Measurements from ENCODE around the gene GARIN5B.

The GARIN5B gene

DNA sequence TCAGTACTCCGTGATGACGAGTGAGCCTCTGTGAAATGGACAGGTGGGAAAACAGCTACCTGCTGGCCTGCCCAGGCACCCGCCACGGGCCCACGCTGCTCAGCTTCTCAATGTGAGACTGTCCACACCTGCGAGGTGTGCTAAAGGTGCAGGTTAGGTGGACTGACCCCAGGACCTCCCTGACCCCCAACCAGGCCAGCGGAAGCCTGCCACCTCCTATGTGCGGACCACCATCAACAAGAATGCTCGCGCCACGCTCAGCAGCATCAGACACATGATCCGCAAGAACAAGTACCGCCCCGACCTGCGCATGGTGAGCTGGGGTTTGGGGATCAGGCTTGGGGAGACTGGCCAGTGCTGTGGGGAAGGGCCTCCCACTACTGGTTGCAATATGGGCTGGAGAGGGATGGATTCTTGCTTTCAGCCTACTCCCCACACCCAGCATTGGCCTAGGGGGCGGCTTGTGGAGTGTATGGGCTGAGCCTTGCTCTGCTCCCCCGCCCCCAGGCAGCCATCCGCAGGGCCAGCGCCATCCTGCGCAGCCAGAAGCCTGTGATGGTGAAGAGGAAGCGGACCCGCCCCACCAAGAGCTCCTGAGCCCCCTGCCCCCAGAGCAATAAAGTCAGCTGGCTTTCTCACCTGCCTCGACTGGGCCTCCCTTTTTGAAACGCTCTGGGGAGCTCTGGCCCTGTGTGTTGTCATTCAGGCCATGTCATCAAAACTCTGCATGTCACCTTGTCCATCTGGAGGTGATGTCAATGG, 24.9 kb upstream of the GARIN5B start:
- no peak for DNase-seq

DNA sequence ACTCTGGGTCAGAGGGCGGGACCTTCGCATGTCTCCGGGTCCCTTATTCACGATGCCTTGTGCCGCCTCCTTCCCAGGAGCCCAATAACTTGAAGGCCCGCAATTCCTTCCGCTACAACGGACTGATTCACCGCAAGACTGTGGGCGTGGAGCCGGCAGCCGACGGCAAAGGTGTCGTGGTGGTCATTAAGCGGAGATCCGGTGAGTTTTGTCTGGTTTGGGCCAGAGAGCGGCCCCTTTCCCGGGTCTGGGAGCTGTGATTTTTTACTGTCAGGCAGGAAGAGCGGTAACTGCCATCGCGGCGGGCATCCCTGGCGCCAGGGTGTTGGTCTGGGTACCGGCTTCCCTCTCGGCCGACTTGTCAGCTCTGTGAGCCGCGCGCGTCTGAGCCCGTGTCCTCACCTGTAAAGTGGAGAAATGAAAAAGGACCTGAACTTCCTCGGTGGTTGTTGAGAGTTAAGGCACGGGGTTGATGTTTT, 23.5 kb upstream of the GARIN5B start:
- no peak for DNase-seq

DNA sequence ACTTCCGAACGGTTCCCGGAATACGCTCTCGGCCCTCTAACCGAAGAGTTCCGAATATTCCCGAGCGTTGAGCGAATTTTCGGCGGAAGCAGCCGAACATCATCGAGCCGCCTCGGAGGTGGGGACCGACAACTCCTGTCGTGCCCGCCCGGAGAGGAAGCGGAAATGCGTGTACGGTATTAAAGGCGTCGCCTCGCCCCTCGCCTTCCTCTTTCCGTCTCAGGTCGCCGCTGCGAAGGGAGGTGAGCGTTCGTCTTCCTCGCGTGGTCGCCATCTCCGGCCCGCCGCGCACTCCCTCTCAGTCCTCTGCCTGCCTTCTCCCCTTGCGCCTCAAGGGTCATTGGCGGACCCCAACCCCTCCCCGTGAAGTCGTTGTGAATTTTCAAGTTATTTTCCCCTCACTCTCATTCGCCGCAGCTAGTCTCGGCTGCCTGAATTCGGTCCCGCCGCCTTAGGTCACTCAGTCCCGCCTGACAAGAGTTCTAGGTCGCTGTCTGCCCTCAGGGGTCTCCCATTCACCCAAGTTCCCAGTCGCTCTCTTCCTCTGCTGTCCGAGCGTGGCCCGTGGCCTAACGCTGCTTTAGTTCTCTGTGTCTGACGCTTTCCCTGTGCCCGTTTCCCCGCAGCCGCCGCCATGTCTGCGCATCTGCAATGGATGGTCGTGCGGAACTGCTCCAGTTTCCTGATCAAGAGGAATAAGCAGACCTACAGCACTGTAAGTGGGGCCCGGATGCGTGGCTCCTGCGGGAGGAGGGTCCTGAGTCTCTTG, 22.8 kb upstream of the GARIN5B start, which contains the start of gene RPL28:
Gene RPL28, plus strand, starts transcription at position 209 of the 769 bp plus-strand sequence. Its CDS starts 426 bp downstream, at position 635.
- peak; percentile 89 to 92 for DNase-seq

DNA sequence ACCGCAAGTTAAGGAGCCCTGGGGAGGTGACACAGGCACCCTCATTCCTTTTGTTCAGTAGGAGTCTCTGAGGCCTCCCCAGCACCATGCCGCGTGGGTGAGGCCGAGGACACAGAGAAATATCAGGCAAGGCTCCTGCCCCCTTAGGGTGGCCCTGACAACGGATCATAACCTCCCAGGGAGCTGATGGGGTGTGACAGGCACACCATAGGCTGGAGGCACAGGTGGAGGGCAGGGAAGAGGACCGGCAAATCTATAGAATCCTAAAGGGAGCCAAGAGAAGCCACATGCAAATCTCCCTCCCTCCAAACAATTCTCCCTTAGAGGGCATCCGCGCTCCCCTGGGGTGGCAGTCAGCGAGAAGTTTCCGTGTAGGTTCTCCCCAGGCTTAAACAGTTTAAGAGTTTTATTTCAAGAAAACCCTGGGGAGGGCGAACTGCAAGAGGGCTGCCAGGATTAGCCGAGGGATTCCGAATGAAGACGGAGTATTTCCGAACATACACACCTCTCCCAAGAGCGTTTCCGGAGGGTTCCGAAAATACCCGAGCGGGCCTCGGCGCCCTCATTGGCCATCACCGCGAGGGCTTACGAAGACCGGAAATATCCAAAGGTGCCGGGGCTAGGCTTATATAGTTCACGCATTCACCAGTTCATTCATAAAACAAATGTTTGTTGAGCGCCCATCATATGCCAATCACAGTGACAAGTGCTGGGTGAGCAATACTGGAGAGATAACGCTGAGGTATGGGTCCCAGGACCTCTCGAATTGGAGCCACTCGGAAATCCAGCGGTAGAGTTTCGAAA, 22.1 kb upstream of the GARIN5B start:
- DNase-seq, result peak; percentile 64 to 90

DNA sequence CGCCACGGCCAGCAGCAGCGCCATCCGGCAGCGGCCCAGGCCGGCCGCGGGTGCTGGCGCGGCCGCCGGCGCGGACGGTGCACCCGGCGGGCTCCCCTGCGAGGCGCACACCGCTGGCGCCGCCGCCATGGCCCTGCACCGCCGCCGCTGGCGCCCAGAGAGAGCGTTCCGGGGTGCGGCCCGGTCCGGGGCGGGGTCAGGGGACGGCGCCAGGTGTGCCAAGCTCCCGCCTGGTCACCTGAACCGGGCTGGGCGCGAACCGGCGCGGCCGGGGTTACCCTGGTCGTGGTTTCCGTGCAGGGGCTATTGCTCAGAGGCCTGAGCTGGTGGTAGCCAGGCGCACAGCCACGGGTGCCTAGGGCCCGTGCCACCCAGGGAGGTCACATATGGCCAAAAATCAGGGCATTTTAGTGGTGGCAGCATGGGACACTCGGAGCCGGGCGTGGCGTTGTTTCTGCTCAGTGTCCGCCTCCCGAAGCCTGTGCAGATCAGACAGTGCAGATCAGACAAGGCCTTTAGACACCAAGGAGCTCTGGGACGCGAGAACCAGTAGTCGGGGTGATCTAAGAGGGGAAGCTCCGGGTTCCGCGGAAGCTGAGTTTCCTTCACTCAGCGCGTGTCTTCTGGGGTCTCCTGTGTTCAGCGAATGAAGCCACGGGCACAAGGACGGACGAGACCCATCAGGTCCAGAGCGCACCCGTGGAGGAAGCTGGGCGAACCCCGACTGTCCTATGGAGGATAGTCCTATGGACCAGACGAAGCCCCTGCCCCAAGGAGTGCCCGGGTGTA, 21.3 kb upstream of the GARIN5B start, which contains the start of gene TMEM238:
Gene TMEM238, minus strand, starts transcription at position 162 of the 789 bp plus-strand sequence. Its CDS starts 33 bp downstream, at position 129.
- no peak for DNase-seq

DNA sequence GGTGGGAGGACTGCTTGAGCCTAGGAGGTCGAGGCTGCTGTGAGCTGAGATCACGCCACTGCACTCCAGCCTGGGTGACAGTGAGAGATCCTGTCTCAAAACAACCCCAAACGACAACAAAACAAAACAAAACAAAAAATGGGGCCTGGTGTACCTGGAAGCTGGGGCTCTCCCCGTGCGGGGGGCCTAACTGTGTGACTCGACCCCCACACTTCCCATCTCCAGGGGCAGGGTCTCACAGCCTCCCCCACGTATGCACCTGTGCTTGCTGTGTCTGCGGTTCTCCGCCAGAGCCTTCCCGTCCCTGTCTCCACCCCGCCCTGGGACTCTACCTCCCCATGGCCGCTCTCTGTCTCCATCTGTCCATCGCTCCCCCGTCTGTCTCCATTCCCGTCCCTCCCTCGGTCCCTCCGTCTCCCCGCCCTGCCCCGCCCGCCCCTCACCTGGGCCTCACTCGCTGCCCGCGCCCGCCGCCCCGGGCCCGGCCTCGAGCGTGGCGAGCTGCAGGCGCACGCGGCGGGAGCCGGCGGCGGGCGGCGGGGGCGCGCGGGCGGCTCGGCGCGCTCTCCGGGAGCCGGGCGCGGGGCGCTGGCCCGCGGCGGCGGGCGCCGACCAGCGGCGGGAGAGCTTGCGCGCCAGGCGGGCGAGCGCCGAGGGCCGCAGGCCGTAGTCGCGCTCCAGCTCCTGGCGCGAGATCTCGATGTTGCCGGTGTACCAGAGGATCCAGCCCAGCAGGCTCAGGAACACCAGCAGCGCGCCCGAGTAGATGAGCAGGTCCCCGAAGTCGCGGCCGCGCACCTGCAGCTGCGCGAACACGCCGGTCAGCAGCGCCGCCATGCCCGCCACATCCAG, 20.4 kb upstream of the GARIN5B start:
- peak in 1 of 2 experiments; percentile 20 for DNase-seq

DNA sequence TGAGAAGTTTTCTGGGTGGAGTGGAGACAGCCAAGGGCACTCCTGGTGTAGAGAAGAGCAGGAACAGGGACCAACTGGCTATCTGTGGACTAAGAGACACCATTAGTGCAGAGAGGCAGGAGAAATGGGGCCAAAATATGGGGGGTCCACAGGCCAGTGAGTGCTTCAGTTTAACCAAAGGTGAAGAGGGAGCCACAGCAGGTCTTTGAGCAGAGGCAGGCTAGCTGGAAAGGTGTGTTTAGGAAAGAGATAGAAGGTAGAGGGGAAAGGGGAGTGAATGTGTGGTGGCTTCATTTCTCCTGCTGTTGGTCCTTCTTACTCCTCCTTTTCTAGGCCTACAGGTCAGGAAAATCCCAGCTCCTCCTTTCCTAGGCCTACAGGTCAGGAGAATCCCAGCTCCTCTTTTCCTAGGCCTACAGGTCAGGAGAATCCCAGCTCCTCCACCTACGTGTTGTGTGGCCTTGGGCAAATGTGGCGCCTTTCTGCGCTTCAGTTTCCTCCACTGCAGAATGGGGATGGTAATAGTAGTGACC, 19.5 kb upstream of the GARIN5B start:
- no peak for DNase-seq

DNA sequence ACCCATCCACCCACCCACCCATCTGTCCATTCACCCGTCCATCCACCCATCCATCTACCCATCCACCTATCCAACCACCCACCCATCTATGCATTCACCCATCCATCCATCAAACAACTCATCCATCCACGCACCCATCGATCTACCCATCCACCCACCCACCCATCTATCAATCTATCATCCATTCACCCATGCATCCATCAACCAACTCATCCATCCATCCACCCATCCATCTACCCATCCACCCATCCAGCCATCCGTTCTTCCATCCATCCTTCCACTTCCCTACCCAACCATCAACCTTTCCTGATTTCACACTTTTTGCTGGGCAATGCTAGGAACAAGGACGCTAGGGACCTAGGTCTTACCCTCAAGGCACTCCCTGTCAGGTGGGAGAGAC, 19.0 kb upstream of the GARIN5B start:
- no peak for DNase-seq

DNA sequence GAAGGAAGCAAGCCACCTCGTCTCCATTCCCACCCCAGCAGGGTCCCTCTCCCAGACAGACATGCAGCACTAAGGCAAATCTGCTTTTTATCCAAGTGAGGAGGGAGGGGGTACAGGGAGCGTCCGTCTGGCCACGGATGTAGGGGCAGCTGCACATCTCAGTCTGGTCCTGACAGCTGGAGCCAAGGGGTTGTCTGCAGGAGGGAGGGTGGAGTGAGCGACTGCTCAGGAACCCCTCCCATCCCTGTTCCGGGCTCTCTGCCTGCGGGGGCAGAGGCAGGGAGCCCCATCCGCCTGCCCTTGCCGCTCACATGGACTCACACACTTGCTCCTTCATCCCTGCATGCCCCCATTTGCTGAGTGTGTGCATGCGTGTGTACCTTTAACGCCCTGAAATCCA, 16.1 kb upstream of the GARIN5B start:
- no peak for DNase-seq

DNA sequence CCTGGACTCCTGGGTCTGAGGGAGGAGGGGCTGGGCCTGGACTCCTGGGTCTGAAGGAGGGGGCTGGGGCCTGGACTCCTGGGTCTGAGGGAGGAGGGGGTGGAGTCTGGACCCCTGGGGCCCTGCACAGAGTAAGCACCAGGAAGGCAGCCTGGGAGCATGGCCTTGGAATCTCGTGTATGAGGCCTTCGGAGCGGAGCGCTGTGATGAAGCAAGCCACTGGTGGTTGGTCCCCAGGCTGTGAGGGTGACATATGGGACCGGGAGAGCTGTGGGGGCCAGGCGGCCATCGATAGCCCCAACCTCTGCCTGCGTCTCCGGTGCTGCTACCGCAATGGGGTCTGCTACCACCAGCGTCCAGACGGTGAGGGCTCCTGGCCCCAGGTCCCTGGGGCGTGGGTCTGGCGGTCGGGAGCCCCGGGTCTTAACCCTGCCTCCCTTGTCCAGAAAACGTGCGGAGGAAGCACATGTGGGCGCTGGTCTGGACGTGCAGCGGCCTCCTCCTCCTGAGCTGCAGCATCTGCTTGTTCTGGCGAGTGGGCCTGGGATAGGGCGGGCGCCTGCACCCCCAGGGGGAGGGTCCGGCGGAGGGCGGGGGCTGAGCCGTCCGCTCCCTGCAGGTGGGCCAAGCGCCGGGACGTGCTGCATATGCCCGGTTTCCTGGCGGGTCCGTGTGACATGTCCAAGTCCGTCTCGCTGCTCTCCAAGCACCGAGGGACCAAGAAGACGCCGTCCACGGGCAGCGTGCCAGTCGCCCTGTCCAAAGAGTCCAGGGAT, 14.5 kb upstream of the GARIN5B start:
- no peak for DNase-seq

DNA sequence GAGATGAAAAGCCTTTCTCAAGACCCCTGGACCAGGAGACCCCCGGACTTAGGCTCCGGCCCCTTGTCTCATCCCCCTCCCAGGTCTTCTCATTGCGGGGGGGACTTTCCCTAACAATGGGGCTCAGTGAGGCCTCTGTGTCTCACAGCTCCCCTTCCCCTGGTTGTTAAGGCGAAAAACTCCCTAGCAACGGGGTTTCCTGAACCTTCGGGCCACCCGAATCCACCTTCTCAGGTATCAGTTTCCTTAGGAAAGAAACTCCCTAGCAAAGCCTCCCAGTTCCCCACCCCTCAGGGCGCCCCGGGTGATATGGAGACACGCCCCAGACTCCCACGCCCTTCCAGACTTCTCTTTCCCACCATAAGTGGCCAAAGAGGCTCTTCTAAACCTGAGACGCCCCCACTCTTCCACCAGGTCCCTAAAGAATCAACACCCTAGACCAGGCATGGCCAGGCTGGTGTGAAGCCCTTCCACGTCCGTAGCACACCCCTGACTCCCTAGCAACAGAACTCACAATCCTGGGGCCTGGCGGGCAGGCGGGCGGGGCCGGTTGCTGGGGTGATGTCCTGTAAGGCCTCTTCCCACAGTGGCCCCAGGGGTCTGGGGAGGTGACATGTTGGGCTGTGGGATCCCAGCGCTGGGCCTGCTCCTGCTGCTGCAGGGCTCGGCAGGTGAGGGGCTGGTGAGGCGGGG, 13.3 kb upstream of the GARIN5B start, which contains the start of gene TMEM190:
Gene TMEM190, plus strand, starts transcription at position 586 of the 693 bp plus-strand sequence. Its CDS starts 28 bp downstream, at position 614.
- no peak for DNase-seq

DNA sequence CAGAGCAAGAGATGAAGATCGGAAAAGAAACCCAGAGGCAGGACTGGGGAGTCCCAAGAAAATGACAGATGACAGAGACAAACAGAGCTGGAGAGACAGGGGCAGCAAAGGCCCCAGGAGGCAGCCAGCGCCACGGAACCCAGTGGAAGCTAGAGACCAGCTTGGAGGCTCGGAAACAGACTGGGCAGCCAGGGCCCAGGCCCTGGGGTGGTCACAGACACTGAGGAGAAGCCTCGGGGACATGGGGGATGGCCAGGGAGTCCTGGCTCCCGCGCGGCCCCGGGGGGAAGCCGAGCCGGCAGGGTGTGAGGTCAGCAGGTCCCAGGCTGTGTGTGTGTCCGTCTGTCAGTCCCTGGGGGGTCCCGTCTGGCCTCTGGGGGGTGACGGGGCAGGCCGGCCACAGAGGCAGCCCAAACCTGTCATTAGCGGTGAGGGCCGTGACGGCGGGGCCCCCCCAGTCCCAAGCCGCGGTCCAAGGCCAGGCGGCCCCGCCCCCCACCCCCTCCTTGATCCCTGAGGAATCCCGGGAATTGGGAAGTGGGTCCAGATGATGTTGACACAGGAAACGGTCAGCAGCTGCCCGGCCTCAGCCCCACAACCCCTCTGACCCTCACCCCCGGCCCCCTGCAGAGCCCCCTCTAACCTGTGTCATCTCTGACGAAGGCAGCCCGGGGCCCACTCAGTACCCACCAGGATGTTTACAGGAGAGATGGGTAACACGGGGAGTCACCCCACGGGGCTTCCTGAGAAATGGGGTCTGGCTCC, 11.1 kb upstream of the GARIN5B start:
- no peak for DNase-seq

DNA sequence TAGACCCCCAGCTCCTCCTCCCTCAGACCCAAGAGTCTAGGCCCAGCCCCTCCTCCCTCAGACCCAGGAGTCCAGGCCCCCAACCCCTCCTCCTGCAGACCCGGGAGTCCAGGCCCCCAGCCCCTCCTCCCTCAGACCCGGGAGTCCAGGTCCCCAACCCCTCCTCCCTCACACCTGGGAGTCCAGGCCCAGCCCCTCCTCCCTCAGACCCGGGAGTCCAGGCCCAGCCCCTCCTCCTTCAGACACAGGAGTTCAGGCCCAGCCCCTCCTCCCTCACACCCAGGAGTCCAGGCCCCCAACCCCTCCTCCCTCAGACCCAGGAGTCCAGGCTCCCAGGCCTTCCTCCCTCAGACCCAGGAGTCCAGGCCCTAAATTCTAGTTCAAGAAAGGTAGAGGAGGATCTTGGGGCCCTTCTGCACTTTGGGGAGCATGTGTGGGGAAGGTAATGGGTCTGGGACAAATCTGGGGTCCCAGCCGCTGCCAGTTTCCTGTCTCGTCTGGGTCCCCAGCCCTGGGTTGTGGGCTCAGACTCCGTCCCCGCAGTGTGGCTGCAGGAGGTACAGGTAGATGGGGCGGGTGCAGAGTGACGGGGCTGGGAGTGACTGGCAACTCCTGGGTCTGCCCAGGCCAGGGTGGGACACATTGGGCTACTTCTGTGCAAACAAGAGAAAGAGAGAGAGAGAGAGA, 10.4 kb upstream of the GARIN5B start:
- no peak for DNase-seq

DNA sequence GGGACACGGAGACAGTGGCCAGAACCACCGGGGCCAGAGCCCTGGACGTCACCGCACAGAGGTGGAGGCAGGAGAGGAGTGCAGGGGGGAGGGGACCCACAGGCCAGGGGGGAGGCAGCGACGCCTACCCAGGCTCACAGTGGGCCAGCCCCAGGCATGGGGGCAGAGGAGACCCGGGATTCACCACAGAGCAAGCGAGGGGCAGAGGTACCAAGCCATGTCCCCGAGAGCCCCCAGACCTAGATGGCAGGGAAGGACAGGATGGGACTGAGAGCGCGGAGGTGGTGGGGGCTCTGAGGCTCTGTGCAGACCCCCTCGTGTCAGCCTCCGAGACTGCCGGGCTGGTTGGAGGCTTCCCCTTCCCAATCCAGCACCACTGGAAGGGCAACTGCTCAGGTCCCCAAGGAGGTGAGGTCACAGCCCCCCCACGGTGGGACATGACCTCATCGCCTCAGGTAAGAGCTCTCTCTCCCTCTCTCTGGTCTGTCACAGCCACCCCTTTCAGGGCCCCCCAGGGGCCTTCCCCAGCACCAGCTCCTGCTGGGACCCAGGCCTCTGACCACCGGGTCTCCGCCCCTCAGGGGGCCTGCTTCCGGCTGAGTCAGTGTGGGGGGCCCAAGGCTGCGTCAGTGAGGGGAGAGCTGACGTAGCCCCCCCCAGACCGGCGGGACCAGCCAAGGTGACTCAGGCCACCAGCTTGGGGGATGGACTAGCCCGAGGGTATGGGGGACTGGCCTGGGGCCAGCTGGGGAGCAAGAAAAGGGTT, 9.4 kb upstream of the GARIN5B start:
- no peak for DNase-seq

DNA sequence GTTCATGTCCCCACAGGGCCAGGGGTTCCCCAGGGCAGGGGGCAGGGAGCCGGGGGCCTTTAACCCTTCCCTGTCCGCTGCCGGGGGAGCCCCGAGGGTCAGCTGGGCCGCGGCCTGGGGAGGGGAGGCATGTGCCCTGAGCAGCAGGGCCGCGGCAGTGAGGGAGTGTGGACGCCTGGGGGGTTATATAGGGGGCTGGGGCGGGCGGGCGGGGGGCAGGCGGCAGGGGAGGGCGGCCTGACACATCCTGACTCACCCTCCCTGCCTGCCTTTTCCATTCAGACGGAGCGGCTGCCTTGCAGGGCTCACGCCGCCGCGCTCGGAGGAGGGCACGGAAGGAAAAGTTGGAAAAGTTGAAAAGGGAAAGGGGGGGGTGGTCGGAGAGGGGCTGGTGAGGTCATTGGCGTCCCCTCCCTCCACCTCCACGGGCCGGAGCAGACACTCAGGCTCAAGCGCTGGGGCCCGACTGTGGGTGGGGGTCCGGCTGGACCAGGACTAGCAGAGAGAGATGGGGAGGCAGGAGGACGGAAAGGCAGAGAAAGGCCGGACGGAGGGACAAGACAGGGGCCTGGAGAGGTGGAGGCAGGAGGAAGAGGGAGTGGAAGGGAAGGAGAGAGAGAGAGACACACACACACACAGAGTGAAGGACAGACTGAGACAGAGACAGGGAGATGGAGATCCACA, 7.4 kb upstream of the GARIN5B start, which contains the start of gene IL11:
Gene IL11, minus strand, starts transcription at position 159 of the 684 bp plus-strand sequence. Its CDS starts 153 bp downstream, at position 6.
- no peak for DNase-seq

DNA sequence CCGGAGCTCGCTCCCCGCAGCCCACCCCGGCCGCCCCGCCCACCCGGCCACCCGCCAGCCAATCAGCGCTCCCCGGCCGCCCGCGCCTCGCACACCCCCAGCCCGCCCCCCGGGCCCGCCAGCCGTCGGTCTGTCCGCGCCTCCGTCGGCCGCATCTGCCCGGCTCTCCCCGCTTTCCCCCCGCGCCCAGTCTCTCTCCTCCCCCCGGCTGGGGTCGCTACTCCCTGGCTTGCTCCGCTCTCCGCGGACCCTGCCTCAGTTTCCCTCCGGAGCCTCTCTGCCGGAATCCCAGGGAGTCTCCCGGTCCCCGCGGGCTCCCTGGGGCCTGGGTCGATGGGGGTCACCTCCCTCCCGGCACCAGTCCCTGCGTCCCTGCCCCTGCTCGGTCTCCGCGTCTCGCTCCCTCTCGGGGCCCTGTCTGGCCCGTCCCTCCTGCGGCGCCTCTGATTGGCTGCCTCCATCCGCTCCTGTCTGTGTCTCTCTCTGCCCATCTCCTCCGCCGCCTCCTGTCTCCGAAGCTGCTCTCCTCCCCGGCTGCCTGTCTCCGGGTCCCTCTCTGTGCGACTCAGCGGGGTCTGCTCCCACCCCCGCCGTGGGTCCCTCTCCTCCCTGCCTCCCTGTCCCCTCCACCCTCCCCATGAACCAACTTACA, 6.7 kb upstream of the GARIN5B start:
- DNase-seq, result peak in 1 of 2 experiments; percentile 13

Data from SW 1271 (cell line).